Measurements from ENCODE around the gene NDRG2. TPM values are rescaled to one million over a fixed set of nuclear protein-coding genes. Genes with fewer than 3 reads are reported as not detected.

NDRG2 gene
- total and polyA plus RNA-seq, 5 experiments from 2014 or later = 24.6 to 35.4 (median 30.8) TPM

DNA sequence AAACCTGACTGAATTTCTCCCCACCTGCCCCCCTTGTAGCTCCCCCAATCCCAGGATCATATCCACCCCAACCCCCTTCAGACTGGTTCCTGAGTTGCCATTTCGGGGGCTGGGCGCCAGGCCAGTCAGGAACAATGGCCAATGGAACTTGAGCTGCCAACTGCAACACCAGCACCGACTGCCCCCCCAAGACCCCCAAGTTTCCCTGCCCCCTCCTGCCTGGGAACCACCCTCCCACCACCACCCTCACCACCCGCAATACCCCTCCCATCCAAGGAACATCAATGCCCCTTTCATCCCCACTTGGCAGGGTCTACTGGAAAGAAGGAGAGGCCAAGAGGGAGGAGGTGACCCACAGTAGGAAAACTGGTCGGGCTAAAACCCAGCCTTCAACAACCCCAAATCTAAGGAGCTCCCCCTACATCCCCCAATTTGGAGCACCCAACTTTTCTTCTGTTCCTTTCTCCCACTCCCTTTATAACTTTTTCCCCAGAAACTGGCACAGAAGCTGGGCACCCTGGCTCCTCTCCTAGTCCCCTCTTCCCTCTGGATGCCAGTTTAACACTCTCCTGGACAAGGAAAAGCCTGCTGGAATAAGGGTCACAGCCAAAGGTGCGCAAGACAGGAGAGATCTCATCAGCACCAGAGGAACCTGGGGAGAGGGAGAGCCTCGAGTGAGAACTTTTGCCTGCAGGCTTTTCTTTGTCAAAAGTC lies 1.6 kb upstream of the NDRG2 start:
- Mint-ChIP-seq H3K4me1 (peaks cover 21 to 26% (median 24%) of the 10 kb centered on the region in 4 donors), H3K27ac (peak overlapping the region in 6 of 10 donors; percentile 2 to 81 (median 56)), H3K9me3 (no peaks in the 10 kb centered on the region), H3K4me3 (peak overlapping the region; percentile 46 to 96 (median 80)), H3K27me3 (peaks cover 0 to 7% (median 0%) of the 10 kb centered on the region in 5 donors), H3K36me3 (peaks cover 0 to 6% (median 2%) of the 10 kb centered on the region in 3 donors)
- no peak for ATAC-seq
- POLR2A ChIA-PET = interaction anchor here (1.1 kb wide), 1 partner anchor 78 kb away, joined by 3 read pairs; no protein-coding TSS in a partner anchor
- no peak for DNase-seq

DNA sequence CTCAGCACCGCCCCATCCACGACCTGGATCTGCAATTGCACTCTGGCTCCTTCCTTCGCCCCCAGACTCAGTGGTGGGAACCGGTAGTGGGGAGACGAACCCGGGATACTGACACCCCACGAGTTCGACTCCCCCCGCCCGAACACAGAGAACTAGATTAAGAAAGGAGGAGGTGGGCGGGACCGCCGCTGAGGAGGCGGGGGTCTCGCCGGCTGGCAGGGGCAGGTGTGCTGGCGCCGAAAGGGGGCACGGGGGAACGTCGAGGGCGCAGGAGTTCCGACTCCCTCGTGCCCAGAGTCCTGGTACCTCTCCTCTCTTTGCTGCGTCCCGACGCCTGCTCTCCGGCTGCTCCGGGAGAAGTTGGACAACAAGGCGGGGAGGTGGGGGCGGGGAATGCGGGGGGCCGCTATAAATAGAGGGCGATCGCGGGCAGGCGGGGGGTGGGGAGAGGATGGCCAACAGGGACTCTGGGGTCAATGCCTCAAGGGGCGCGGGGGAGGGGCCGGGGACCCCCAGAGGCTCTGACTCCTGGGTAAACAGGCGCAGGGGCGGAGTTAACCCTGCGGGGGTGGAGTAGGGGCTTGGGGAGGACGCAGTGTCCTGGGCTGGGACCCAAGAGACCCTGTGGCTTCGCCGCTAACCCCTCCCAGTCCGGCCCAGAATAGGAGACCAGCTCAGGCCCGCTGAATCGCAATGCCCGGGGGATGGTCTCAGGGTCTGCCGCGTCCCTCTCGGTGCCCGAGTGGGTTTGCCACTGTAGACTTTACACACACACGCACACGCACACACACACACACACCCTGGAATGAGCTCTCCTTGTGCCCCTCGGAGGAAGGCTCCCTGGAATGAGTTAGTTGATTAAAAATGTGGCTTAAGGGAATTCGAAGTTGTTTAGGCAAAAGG lies 761 bp upstream of the NDRG2 start:
- DNase-seq = peak in 3 of 10 donors; percentile 10 to 34 (median 24)
- Mint-ChIP-seq H3K4me1 (peaks cover 21 to 26% (median 24%) of the 10 kb centered on the region in 4 donors), H3K9me3 (no peaks in the 10 kb centered on the region), H3K27ac (peak overlapping the region in 8 of 10 donors; percentile 26 to 93 (median 84)), H3K4me3 (peak overlapping the region; percentile 86 to 96 (median 93)), H3K36me3 (peaks cover 0 to 14% (median 3%) of the 10 kb centered on the region in 3 donors), H3K27me3 (peaks cover 0 to 7% (median 0%) of the 10 kb centered on the region in 5 donors)
- ATAC-seq = no peak
- POLR2A ChIA-PET = interaction anchor here (1.4 to 2.4 kb wide), 2 partner anchors 11 to 78 kb away, joined by 5 to 12 read pairs; no protein-coding TSS in a partner anchor

- H3K4me3 Mint-ChIP-seq = peak overlapping the region; percentile 86 to 96 (median 93)
- peak; percentile 21 to 22 for ATAC-seq
- peaks cover 0 to 30% (median 3%) of the 10 kb centered on the region in 3 donors for H3K36me3 Mint-ChIP-seq
- H3K27ac Mint-ChIP-seq = peak overlapping the region; percentile 41 to 94 (median 84)
- H3K4me1 Mint-ChIP-seq = peaks cover 21 to 26% (median 24%) of the 10 kb centered on the region in 4 donors
- POLR2A ChIA-PET = interaction anchor here (0.8 to 2.4 kb wide), 5 partner anchors 8 to 681 kb away, joined by 3 to 12 read pairs (median 5); partner anchors contain the start of gene RNASE13
- peaks cover 0 to 7% (median 0%) of the 10 kb centered on the region in 5 donors for H3K27me3 Mint-ChIP-seq
- no peaks in the 10 kb centered on the region for H3K9me3 Mint-ChIP-seq
- DNase-seq = peak in 4 of 10 donors; percentile 1 to 27 (median 19)
These were observed 860 bp downstream of the NDRG2 start for GRCh38 chr14:21023817-21024584.

DNA sequence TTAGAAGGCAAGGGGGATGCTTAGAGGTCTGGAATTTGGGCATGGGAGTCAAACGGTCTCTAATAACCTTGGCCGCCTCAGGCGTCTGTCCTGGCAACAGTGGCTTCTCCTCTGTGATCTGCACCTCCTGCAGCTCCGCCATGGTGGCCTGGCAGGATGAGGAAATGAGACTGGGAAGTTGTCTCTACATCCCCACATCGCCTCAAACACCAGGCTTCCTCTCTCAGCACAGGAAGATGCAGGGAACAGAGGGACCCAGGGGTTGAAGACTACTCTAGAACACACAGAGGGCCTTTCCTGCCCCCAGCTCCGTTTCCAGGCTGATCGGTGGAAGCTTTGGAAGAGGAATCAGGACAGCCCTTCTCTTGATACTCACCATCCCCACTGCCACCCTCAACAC lies 1.7 kb downstream of the NDRG2 start:
- Mint-ChIP-seq H3K4me1 (peaks cover 21 to 26% (median 24%) of the 10 kb centered on the region in 4 donors), H3K27me3 (peaks cover 0 to 7% (median 0%) of the 10 kb centered on the region in 5 donors), H3K27ac (peak overlapping the region in 2 of 10 donors; percentile 36 to 94), H3K9me3 (no peaks in the 10 kb centered on the region), H3K4me3 (peak overlapping the region; percentile 3 to 96 (median 88)), H3K36me3 (peaks cover 0 to 37% (median 3%) of the 10 kb centered on the region in 3 donors)
- DNase-seq (no peak), ATAC-seq (no peak)
- POLR2A ChIA-PET = interaction anchor here (0.8 to 2.4 kb wide), 2 partner anchors 9 to 81 kb away, joined by 3 to 12 read pairs; no protein-coding TSS in a partner anchor

- H3K9me3 Mint-ChIP-seq = no peaks in the 10 kb centered on the region
- ATAC-seq (no peak), DNase-seq (no peak)
- H3K4me3 Mint-ChIP-seq = peak overlapping the region; percentile 3 to 94 (median 46)
- peaks cover 0 to 7% (median 0%) of the 10 kb centered on the region in 5 donors for H3K27me3 Mint-ChIP-seq
- H3K27ac Mint-ChIP-seq = peak overlapping the region in 5 of 10 donors; percentile 32 to 58 (median 38)
- H3K4me1 Mint-ChIP-seq = peaks cover 21 to 26% (median 24%) of the 10 kb centered on the region in 4 donors
- H3K36me3 Mint-ChIP-seq = peaks cover 0 to 41% (median 5%) of the 10 kb centered on the region in 3 donors
- POLR2A ChIA-PET = interaction anchor here (2.4 kb wide), 1 partner anchor 81 kb away, joined by 12 read pairs; no protein-coding TSS in a partner anchor
These were observed 2.2 kb downstream of the NDRG2 start for GRCh38 chr14:21022686-21023085.

DNA sequence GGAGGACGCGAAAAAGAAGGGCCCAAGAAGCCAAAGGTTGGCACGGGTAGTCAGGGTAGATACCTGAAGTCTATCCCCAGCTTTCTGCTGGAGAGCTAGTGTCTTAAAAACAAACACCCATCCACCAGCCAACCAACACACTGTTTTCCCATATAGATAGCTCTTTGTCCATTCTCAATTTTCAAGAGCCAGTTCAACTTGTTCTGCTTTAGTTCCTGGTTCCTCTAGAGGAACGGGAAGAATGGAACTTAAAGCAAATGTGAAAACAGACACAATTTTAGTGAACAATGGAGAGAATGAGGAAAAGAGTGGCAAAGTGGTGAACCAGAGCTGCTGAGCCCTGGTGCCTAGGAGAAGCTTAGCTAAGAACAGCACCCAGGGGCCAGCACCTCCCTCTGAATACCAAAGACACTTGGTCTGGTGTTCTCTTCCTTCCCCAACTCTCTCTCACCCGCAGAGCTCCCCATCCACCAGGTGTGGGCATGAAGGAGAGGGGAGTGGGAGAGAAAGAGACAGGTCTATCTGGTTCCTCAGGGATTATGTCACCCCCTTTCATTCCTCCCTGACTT lies 3.8 kb downstream of the NDRG2 start:
- peak overlapping the region in 1 of 10 donors; percentile 15 for H3K27ac Mint-ChIP-seq
- H3K4me3 Mint-ChIP-seq = no peak overlapping the region
- H3K9me3 Mint-ChIP-seq = no peaks in the 10 kb centered on the region
- H3K27me3 Mint-ChIP-seq = peaks cover 0 to 7% (median 0%) of the 10 kb centered on the region in 5 donors
- ATAC-seq (no peak), DNase-seq (no peak)
- H3K4me1 Mint-ChIP-seq = peaks cover 21 to 25% (median 24%) of the 10 kb centered on the region in 4 donors
- H3K36me3 Mint-ChIP-seq = peaks cover 0 to 45% (median 8%) of the 10 kb centered on the region in 3 donors
- POLR2A ChIA-PET = interaction anchor here (1.5 kb wide), 1 partner anchor 12 kb away, joined by 3 read pairs; no protein-coding TSS in a partner anchor

DNA sequence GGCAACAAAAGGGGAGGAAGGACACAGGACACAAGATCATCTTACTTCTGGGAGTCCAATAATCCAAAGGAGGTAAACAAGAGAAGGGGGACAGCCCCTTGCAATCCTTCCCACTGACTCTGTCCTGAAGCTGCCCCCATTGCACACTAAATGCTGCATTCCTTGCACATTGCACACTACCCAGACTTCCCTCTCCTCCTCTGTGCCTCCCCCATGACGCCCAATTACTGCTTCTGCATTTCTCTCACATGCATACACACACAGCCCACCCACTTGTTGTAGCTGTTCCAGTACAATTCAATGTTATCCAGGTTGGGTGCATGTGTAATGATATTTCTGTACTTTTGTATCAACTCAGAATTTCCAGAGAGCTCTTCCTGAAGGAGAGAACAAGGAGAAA lies 5.5 kb downstream of the NDRG2 start:
- no peak overlapping the region for H3K27ac Mint-ChIP-seq
- peaks cover 0 to 11% (median under 1%) of the 10 kb centered on the region in 5 donors for H3K27me3 Mint-ChIP-seq
- peaks cover 0 to 45% (median 8%) of the 10 kb centered on the region in 3 donors for H3K36me3 Mint-ChIP-seq

GRCh38 chr14:21018781-21019180 lies 6.1 kb downstream of the NDRG2 start:
- DNase-seq (no peak), ATAC-seq (no peak)
- H3K4me1 Mint-ChIP-seq = peaks cover 14 to 18% (median 18%) of the 10 kb centered on the region in 4 donors
- no peaks in the 10 kb centered on the region for H3K9me3 Mint-ChIP-seq
- H3K27ac Mint-ChIP-seq = peak overlapping the region in 1 of 10 donors; percentile 51
- no peak overlapping the region for H3K4me3 Mint-ChIP-seq
- H3K27me3 Mint-ChIP-seq = peaks cover 0 to 13% (median 2%) of the 10 kb centered on the region in 5 donors
- POLR2A ChIA-PET = no interaction called here
- H3K36me3 Mint-ChIP-seq = peaks cover 0 to 45% (median 8%) of the 10 kb centered on the region in 3 donors

More for the DNA sequence above, 5.5 kb downstream of the NDRG2 start:
- H3K4me1 Mint-ChIP-seq = peaks cover 20 to 24% (median 23%) of the 10 kb centered on the region in 4 donors
- no peak for ATAC-seq
- POLR2A ChIA-PET = interaction anchor here (0.7 kb wide), 1 partner anchor 77 kb away, joined by 4 read pairs; no protein-coding TSS in a partner anchor
- no peak overlapping the region for H3K4me3 Mint-ChIP-seq
- no peaks in the 10 kb centered on the region for H3K9me3 Mint-ChIP-seq
- no peak for DNase-seq

GRCh38 chr14:21018286-21018685 lies 6.6 kb downstream of the NDRG2 start:
- H3K36me3 Mint-ChIP-seq = peaks cover 0 to 45% (median 8%) of the 10 kb centered on the region in 3 donors
- peak overlapping the region in 2 of 10 donors; percentile 50 to 51 for H3K27ac Mint-ChIP-seq
- peaks cover 0 to 13% (median 2%) of the 10 kb centered on the region in 5 donors for H3K27me3 Mint-ChIP-seq
- no peak for ATAC-seq
- no peak for DNase-seq
- H3K4me1 Mint-ChIP-seq = peaks cover 13 to 14% (median 14%) of the 10 kb centered on the region in 4 donors
- no peaks in the 10 kb centered on the region for H3K9me3 Mint-ChIP-seq
- no peak overlapping the region for H3K4me3 Mint-ChIP-seq
- POLR2A ChIA-PET = interaction anchor here (1.4 kb wide), 1 partner anchor 86 kb away, joined by 4 read pairs; no protein-coding TSS in a partner anchor

GRCh38 chr14:21017528-21018245 lies 7.2 kb downstream of the NDRG2 start:
- Mint-ChIP-seq H3K36me3 (peaks cover 0 to 45% (median 8%) of the 10 kb centered on the region in 3 donors), H3K27ac (peak overlapping the region in 1 of 10 donors; percentile 50), H3K9me3 (no peaks in the 10 kb centered on the region), H3K4me3 (no peak overlapping the region), H3K27me3 (peaks cover 2 to 14% (median 6%) of the 10 kb centered on the region in 5 donors), H3K4me1 (peaks cover 7 to 10% (median 8%) of the 10 kb centered on the region in 4 donors)
- POLR2A ChIA-PET = interaction anchor here (0.8 to 1.4 kb wide), 2 partner anchors 26 to 87 kb away, joined by 3 to 4 read pairs; no protein-coding TSS in a partner anchor
- DNase-seq (no peak), ATAC-seq (no peak)

Data from naive thymus-derived CD8-positive, alpha-beta T cell (primary cell).